IPS-18c (cell line): ENCODE data around the gene HMOX2.

Experiments used
- H3K4me3 ChIP-seq: 2 replicates; pipeline ENCODE4 v1.7.0; 2013; ENCODE audit warnings: low read depth, mild to moderate bottlenecking, low read length, moderate library complexity; ENCODE audit not compliant: insufficient read depth
- H3K9me3 ChIP-seq: one replicate; pipeline ENCODE4 v1.6.1; 2013; ENCODE audit warnings: mild to moderate bottlenecking, low read length, moderate library complexity; ENCODE audit not compliant: control insufficient read depth, insufficient read depth

Gene HMOX2

GRCh38 chr16:4531811-4532210 lies 55.6 kb downstream of the HMOX2 start:
- no peak overlapping the region for H3K4me3 ChIP-seq
- peaks cover 2% of the 10 kb centered on the region for H3K9me3 ChIP-seq

GRCh38 chr16:4532238-4532637 lies 56.0 kb downstream of the HMOX2 start:
- Histone ChIP-seq H3K4me3 (no peak overlapping the region), H3K9me3 (no peaks in the 10 kb centered on the region)

GRCh38 chr16:4533490-4533889 lies 57.3 kb downstream of the HMOX2 start:
- Histone ChIP-seq H3K9me3 (no peaks in the 10 kb centered on the region), H3K4me3 (no peak overlapping the region)

- peaks cover 4% of the 10 kb centered on the region for H3K9me3 ChIP-seq
- H3K4me3 ChIP-seq: no peak overlapping the region
These were observed 58.1 kb downstream of the HMOX2 start for GRCh38 chr16:4534151-4534790.

- no peak overlapping the region; the same call in 1 of the 2 replicates for H3K4me3 ChIP-seq
- peaks cover 6% of the 10 kb centered on the region for H3K9me3 ChIP-seq
These were observed 59.5 kb downstream of the HMOX2 start for GRCh38 chr16:4535627-4536108.

GRCh38 chr16:4536391-4537106 lies 60.4 kb downstream of the HMOX2 start:
- peak overlapping the region; percentile 88; the same call in 1 of the 2 replicates for H3K4me3 ChIP-seq

GRCh38 chr16:4537376-4538343 lies 61.5 kb downstream of the HMOX2 start:
- H3K4me3 ChIP-seq: peak overlapping the region; percentile 88
- H3K9me3 ChIP-seq: peaks cover 6% of the 10 kb centered on the region

More at GRCh38 chr16:4536391-4537106, 60.4 kb downstream of the HMOX2 start:
- peaks cover 6% of the 10 kb centered on the region for H3K9me3 ChIP-seq

- Histone ChIP-seq H3K9me3 (peaks cover 6% of the 10 kb centered on the region), H3K4me3 (peak within 1 kb of the TSS; percentile 88)
These were observed 62.4 kb downstream of the HMOX2 start, which contains the start of gene CDIP1 for GRCh38 chr16:4538350-4539235. TSS of gene CDIP1 (minus strand) at chr16:4538773. CDS start at chr16:4514130, 24,643 bp downstream.

- peaks cover 6% of the 10 kb centered on the region for H3K9me3 ChIP-seq
- H3K4me3 ChIP-seq: no peak overlapping the region
These were observed 63.6 kb downstream of the HMOX2 start for GRCh38 chr16:4539716-4540284.

- Histone ChIP-seq H3K9me3 (no peaks in the 10 kb centered on the region), H3K4me3 (no peak overlapping the region)
These were observed 68.3 kb downstream of the HMOX2 start for GRCh38 chr16:4544473-4544872.

- Histone ChIP-seq H3K9me3 (peaks cover 2% of the 10 kb centered on the region), H3K4me3 (no peak overlapping the region)
These were observed 71.9 kb downstream of the HMOX2 start for GRCh38 chr16:4548124-4548523.

- Histone ChIP-seq H3K9me3 (peaks cover 2% of the 10 kb centered on the region), H3K4me3 (no peak overlapping the region)
These were observed 74.4 kb downstream of the HMOX2 start for GRCh38 chr16:4550591-4550990.

- Histone ChIP-seq H3K9me3 (peaks cover 2% of the 10 kb centered on the region), H3K4me3 (no peak overlapping the region)
These were observed 76.3 kb downstream of the HMOX2 start for GRCh38 chr16:4552541-4552940.

GRCh38 chr16:4556112-4556511 lies 79.9 kb downstream of the HMOX2 start, which contains the start of gene C16orf96:
TSS of gene C16orf96 (plus strand) at chr16:4556340. CDS start at chr16:4556490, 150 bp downstream.
- Histone ChIP-seq H3K4me3 (no peak within 1 kb of the TSS), H3K9me3 (peaks cover 5% of the 10 kb centered on the region)

GRCh38 chr16:4556580-4556979 lies 80.4 kb downstream of the HMOX2 start:
- H3K9me3 ChIP-seq: peaks cover 5% of the 10 kb centered on the region
- no peak overlapping the region for H3K4me3 ChIP-seq

GRCh38 chr16:4557973-4558372 lies 81.8 kb downstream of the HMOX2 start:
- Histone ChIP-seq H3K9me3 (peaks cover 5% of the 10 kb centered on the region), H3K4me3 (no peak overlapping the region)
